Measurements from ENCODE around the gene CEP68. TPM values are rescaled to one million over a fixed set of nuclear protein-coding genes. Genes with fewer than 3 reads are reported as not detected.
"Not testable (repeated sequence)": the region's sequence is repeated elsewhere in the genome, so short reads cannot be mapped to it uniquely, and the experiment has no call there.

CEP68 gene
- 15.8 and 20.8 TPM in 2 replicates for total RNA-seq

- no peak for DNase-seq (ENCODE audit: extremely low read depth, low read depth, low spot score)
These were observed at the start of gene CEP68 for GRCh38 chr2:65056215-65057053. CEP68 (plus strand) TSS chr2:65056416; CDS start chr2:65069445, 13,029 bp downstream.

GRCh38 chr2:65013776-65014175 is 42.4 kb upstream of the CEP68 start:
- DNase-seq (ENCODE audit: extremely low read depth, low read depth, low spot score), result no peak

- no peak for DNase-seq (ENCODE audit: extremely low read depth, low read depth, low spot score)
These were observed 40.5 kb upstream of the CEP68 start for GRCh38 chr2:65015731-65016130.

- no peak for DNase-seq (ENCODE audit: extremely low read depth, low read depth, low spot score)
These were observed 39.4 kb upstream of the CEP68 start for GRCh38 chr2:65016789-65017188.

- no peak for DNase-seq (ENCODE audit: extremely low read depth, low read depth, low spot score)
These were observed 38.9 kb upstream of the CEP68 start for GRCh38 chr2:65017335-65017734.

- no peak for DNase-seq (ENCODE audit: extremely low read depth, low read depth, low spot score)
These were observed 38.1 kb upstream of the CEP68 start for GRCh38 chr2:65018141-65018582.

GRCh38 chr2:65019010-65019409 is 37.2 kb upstream of the CEP68 start:
- DNase-seq (ENCODE audit: extremely low read depth, low read depth, low spot score), result no peak

- DNase-seq (ENCODE audit: extremely low read depth, low read depth, low spot score), result no peak
These were observed 36.5 kb upstream of the CEP68 start for GRCh38 chr2:65019675-65020195.

- DNase-seq (ENCODE audit: extremely low read depth, low read depth, low spot score), result not testable (repeated sequence)
These were observed 36.0 kb upstream of the CEP68 start for GRCh38 chr2:65020251-65020650.

- DNase-seq (ENCODE audit: extremely low read depth, low read depth, low spot score), result no peak
These were observed 35.2 kb upstream of the CEP68 start for GRCh38 chr2:65020943-65021528.

GRCh38 chr2:65021709-65022108 is 34.5 kb upstream of the CEP68 start:
- no peak for DNase-seq (ENCODE audit: extremely low read depth, low read depth, low spot score)

- DNase-seq (ENCODE audit: extremely low read depth, low read depth, low spot score), result no peak
These were observed 34.0 kb upstream of the CEP68 start for GRCh38 chr2:65022189-65022588.

GRCh38 chr2:65023742-65024141 is 32.5 kb upstream of the CEP68 start:
- no peak for DNase-seq (ENCODE audit: extremely low read depth, low read depth, low spot score)

GRCh38 chr2:65024149-65024829 is 31.9 kb upstream of the CEP68 start:
- DNase-seq (ENCODE audit: extremely low read depth, low read depth, low spot score), result no peak

- DNase-seq (ENCODE audit: extremely low read depth, low read depth, low spot score), result no peak
These were observed 30.6 kb upstream of the CEP68 start for GRCh38 chr2:65025453-65026123.

- DNase-seq (ENCODE audit: extremely low read depth, low read depth, low spot score), result no peak
These were observed 30.1 kb upstream of the CEP68 start for GRCh38 chr2:65026154-65026553.

- no peak for DNase-seq (ENCODE audit: extremely low read depth, low read depth, low spot score)
These were observed 29.3 kb upstream of the CEP68 start for GRCh38 chr2:65026704-65027464.

- DNase-seq (ENCODE audit: extremely low read depth, low read depth, low spot score), result no peak
These were observed 28.5 kb upstream of the CEP68 start for GRCh38 chr2:65027616-65028244.

GRCh38 chr2:65030476-65031332 is 25.5 kb upstream of the CEP68 start:
- no peak for DNase-seq (ENCODE audit: extremely low read depth, low read depth, low spot score)
